HepG2 (cell line): ENCODE measurements around the gene FXR2. TPM values are rescaled to one million over a fixed set of nuclear protein-coding genes. Genes with fewer than 3 reads are reported as not detected.
A peak's percentile ranks its signal among the peaks of the same experiment; 100 is the strongest.

Source experiments
- ATAD3A ChIP-seq: sonication (generic); formaldehyde crosslinking; IDR thresholded peaks from 2 replicates; pipeline ENCODE4 v1.4.0; 2020; ENCODE audit warnings: missing genetic modification reagents
- DNMT1 ChIP-seq: sonication (generic); formaldehyde crosslinking; IDR thresholded peaks from 2 replicates; pipeline ENCODE4 v1.5.1; 2020; ENCODE audit warnings: mild to moderate bottlenecking, missing genetic modification reagents
- HIVEP1 ChIP-seq: sonication (generic); formaldehyde crosslinking; IDR thresholded peaks from 2 replicates; pipeline ENCODE4 v1.4.0; 2020; ENCODE audit warnings: mild to moderate bottlenecking, missing genetic modification reagents
- HNRNPH1 ChIP-seq: fragments of 200-400 bp; formaldehyde crosslinking; optimal IDR thresholded peaks from 2 replicates; pipeline ENCODE3; 2017; ENCODE audit warnings: mild to moderate bottlenecking, low read depth, low read length
- KAT7 ChIP-seq: IDR thresholded peaks from 2 replicates; pipeline ENCODE4 v1.6.1; 2018; ENCODE audit warnings: borderline replicate concordance, missing compliant biosample characterization
- MLLT10 ChIP-seq: sonication (generic); formaldehyde crosslinking; IDR thresholded peaks from 2 replicates; pipeline ENCODE4 v1.4.0; 2020; ENCODE audit warnings: missing genetic modification reagents
- NFKB2 ChIP-seq: sonication (generic); formaldehyde crosslinking; IDR thresholded peaks from 2 replicates; pipeline ENCODE4 v1.4.0; 2020; ENCODE audit warnings: missing genetic modification reagents, borderline replicate concordance
- RORA ChIP-seq: sonication (generic); formaldehyde crosslinking; IDR thresholded peaks from 2 replicates; pipeline ENCODE4 v1.5.0; 2020; ENCODE audit warnings: mild to moderate bottlenecking, missing genetic modification reagents, moderate library complexity
- SIX4 ChIP-seq: sonication (generic); formaldehyde crosslinking; IDR thresholded peaks from 2 replicates; pipeline ENCODE4 v1.4.0; 2020; ENCODE audit warnings: missing genetic modification reagents
- SRSF9 ChIP-seq: fragments of 200-400 bp; formaldehyde crosslinking; IDR thresholded peaks from 2 replicates; pipeline ENCODE4 v1.6.1; 2018; ENCODE audit warnings: borderline replicate concordance, mild to moderate bottlenecking, low read depth, low read length; ENCODE audit not compliant: insufficient read depth, poor library complexity, severe bottlenecking
- ZFY ChIP-seq: sonication (generic); formaldehyde crosslinking; IDR thresholded peaks from 2 replicates; pipeline ENCODE4 v1.4.0; 2020; ENCODE audit warnings: missing genetic modification reagents
- ZNF224 ChIP-seq: sonication (generic); formaldehyde crosslinking; IDR thresholded peaks from 2 replicates; pipeline ENCODE4 v1.5.0; 2020; ENCODE audit warnings: mild to moderate bottlenecking, missing genetic modification reagents
- ZNF34 ChIP-seq: sonication (generic); formaldehyde crosslinking; IDR thresholded peaks from 2 replicates; pipeline ENCODE4 v1.4.0; 2020; ENCODE audit warnings: mild to moderate bottlenecking, missing genetic modification reagents, borderline replicate concordance
- ZNF430 ChIP-seq: sonication (generic); formaldehyde crosslinking; IDR thresholded peaks from 2 replicates; pipeline ENCODE4 v1.9.0; 2021; ENCODE audit warnings: mild to moderate bottlenecking, missing genetic modification reagents
- ZNF44 ChIP-seq: sonication (generic); formaldehyde crosslinking; IDR thresholded peaks from 2 replicates; pipeline ENCODE4 v1.5.1; 2020; ENCODE audit warnings: mild to moderate bottlenecking, missing genetic modification reagents
- ZNF556 ChIP-seq: sonication (generic); formaldehyde crosslinking; IDR thresholded peaks from 2 replicates; pipeline ENCODE4 v1.4.0; 2020; ENCODE audit warnings: mild to moderate bottlenecking, missing genetic modification reagents, borderline replicate concordance
- ZNF607 ChIP-seq: sonication (generic); formaldehyde crosslinking; IDR thresholded peaks from 2 replicates; pipeline ENCODE4 v1.5.1; 2020; ENCODE audit warnings: missing genetic modification reagents, mild to moderate bottlenecking, borderline replicate concordance
- ZNF749 ChIP-seq: sonication (generic); formaldehyde crosslinking; IDR thresholded peaks from 2 replicates; pipeline ENCODE4 v1.8.0; 2022; ENCODE audit warnings: mild to moderate bottlenecking, missing genetic modification reagents, moderate library complexity, borderline replicate concordance
- ZNF879 ChIP-seq: sonication (generic); formaldehyde crosslinking; IDR thresholded peaks from 2 replicates; pipeline ENCODE4 v1.8.1; 2023; ENCODE audit warnings: missing genetic modification reagents
- polyA plus RNA-seq, 8 experiments: library from polyadenylated mRNA; depleted of rRNA in 3 of 8; stranded (reverse) in 7 of 8; unstranded in 1 of 8; fragments of >200 nt; fragmentation: Illumina TruSeq in 4 of 8; extraction: Trizol in 4 of 8; gene quantifications; 2 replicates each; pipeline versions ENCODE4 v1.2.1 to v1.2.3, GENCODE V29; 2011 to 2016; ENCODE audit warnings: low read depth in 4 of 8, missing spikeins in 1 of 8, mixed read lengths in 1 of 8; ENCODE audit not compliant: insufficient read depth in 1 of 8
- total RNA-seq, 5 experiments: library from RNA; depleted of rRNA; stranded (reverse); fragments of >200 nt; fragmentation: Illumina TruSeq; extraction: Trizol; gene quantifications; 2 replicates each; pipeline ENCODE4 v1.2.3, GENCODE V29; 2016; ENCODE audit warnings: low read depth in 1 of 5
- TF ChIP-seq, protein P1 (sequence below): sonication (generic); formaldehyde crosslinking; IDR thresholded peaks from 2 replicates; pipeline ENCODE4 v1.8.0; 2023; ENCODE audit warnings: mild to moderate bottlenecking, missing genetic modification reagents
- TF ChIP-seq, protein P2 (sequence below): sonication (generic); formaldehyde crosslinking; IDR thresholded peaks from 2 replicates; pipeline ENCODE4 v1.4.0; 2020; ENCODE audit warnings: mild to moderate bottlenecking, missing genetic modification reagents
- TF ChIP-seq, protein P3 (sequence below): sonication (generic); formaldehyde crosslinking; IDR thresholded peaks from 2 replicates; pipeline ENCODE4 v1.4.0; 2020; ENCODE audit warnings: low read depth, missing genetic modification reagents
- TF ChIP-seq, protein P4 (sequence below): IDR thresholded peaks from 2 replicates; pipeline ENCODE4 v1.6.1; 2012; ENCODE audit warnings: inconsistent platforms
- TF ChIP-seq, protein P5 (sequence below): sonication (generic); formaldehyde crosslinking; IDR thresholded peaks from 2 replicates; pipeline ENCODE4 v1.8.1; 2023; ENCODE audit warnings: mild to moderate bottlenecking, missing genetic modification reagents
- TF ChIP-seq, protein P6 (sequence below): sonication (generic); formaldehyde crosslinking; IDR thresholded peaks from 2 replicates; pipeline ENCODE4 v1.5.0; 2020; ENCODE audit warnings: mild to moderate bottlenecking, low read depth, missing genetic modification reagents, borderline replicate concordance

The FXR2 gene
- total and polyA plus RNA-seq, 2 of the 13 experiments (the other 11 are each of a cell fraction or from before 2014, with no cell fraction given): 20.9 to 24.4 TPM

DNA sequence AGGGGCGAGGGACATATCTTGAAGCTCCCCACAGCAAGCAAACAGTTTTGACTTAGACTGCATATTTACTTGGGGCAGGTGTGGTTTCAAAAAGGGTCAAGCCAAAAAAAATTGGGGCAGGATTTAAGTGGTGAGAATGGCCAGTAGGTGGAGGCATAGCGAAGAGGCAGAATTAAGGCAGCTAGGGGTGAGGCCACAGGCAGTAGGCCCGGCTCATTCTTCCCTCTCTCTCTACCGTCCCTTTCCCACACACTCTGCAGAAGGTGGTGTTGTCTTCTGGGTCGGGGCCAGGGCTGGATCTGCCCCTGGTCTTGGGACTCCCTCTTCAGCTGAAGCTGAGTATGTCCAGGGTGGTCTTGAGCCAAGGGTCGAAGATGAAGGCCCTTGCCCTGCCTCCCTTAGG, 17.8 kb upstream of the FXR2 start (continued):
- TF ChIP-seq ZNF34 (CRISPR knock-in tag) (no peak), RORA (CRISPR knock-in tag) (no peak), ZNF749 (no peak), ZNF44 (no peak), NFKB2 (CRISPR knock-in tag) (peak; percentile 0; the same call in 1 of the 2 replicates), ZFY (peak; percentile 33; the same call in 1 of the 2 replicates), SIX4 (CRISPR knock-in tag) (no peak), ZNF879 (CRISPR knock-in tag) (no peak), ATAD3A (CRISPR knock-in tag) (no peak), ZNF224 (CRISPR knock-in tag) (no peak), HNRNPH1 (no peak), MLLT10 (CRISPR knock-in tag) (no peak), ZNF556 (no peak), ZNF607 (CRISPR knock-in tag) (peak; percentile 45; the same call in 1 of the 2 replicates), HIVEP1 (no peak), ZNF430 (CRISPR knock-in tag) (no peak), KAT7 (CRISPR knock-in tag) (no peak), SRSF9 (no peak), DNMT1 (no peak)
- TF ChIP-seq, protein P1, sequence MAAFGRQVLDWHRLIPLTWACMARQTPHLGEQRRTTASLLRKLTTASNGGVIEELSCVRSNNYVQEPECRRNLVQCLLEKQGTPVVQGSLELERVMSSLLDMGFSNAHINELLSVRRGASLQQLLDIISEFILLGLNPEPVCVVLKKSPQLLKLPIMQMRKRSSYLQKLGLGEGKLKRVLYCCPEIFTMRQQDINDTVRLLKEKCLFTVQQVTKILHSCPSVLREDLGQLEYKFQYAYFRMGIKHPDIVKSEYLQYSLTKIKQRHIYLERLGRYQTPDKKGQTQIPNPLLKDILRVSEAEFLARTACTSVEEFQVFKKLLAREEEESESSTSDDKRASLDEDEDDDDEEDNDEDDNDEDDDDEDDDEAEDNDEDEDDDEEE (CRISPR knock-in tag): no peak
- TF ChIP-seq, protein P2, sequence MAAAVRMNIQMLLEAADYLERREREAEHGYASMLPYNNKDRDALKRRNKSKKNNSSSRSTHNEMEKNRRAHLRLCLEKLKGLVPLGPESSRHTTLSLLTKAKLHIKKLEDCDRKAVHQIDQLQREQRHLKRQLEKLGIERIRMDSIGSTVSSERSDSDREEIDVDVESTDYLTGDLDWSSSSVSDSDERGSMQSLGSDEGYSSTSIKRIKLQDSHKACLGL (CRISPR knock-in tag): no peak
- TF ChIP-seq, protein P3, sequence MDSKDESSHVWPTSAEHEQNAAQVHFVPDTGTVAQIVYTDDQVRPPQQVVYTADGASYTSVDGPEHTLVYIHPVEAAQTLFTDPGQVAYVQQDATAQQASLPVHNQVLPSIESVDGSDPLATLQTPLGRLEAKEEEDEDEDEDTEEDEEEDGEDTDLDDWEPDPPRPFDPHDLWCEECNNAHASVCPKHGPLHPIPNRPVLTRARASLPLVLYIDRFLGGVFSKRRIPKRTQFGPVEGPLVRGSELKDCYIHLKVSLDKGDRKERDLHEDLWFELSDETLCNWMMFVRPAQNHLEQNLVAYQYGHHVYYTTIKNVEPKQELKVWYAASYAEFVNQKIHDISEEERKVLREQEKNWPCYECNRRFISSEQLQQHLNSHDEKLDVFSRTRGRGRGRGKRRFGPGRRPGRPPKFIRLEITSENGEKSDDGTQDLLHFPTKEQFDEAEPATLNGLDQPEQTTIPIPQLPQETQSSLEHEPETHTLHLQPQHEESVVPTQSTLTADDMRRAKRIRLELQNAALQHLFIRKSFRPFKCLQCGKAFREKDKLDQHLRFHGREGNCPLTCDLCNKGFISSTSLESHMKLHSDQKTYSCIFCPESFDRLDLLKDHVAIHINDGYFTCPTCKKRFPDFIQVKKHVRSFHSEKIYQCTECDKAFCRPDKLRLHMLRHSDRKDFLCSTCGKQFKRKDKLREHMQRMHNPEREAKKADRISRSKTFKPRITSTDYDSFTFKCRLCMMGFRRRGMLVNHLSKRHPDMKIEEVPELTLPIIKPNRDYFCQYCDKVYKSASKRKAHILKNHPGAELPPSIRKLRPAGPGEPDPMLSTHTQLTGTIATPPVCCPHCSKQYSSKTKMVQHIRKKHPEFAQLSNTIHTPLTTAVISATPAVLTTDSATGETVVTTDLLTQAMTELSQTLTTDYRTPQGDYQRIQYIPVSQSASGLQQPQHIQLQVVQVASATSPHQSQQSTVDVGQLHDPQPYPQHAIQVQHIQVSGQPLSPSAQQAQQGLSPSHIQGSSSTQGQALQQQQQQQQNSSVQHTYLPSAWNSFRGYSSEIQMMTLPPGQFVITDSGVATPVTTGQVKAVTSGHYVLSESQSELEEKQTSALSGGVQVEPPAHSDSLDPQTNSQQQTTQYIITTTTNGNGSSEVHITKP (CRISPR knock-in tag): no peak
- TF ChIP-seq, protein P4, sequence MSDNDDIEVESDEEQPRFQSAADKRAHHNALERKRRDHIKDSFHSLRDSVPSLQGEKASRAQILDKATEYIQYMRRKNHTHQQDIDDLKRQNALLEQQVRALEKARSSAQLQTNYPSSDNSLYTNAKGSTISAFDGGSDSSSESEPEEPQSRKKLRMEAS: 0 out of 2 replicates have a peak, but pooled peaks have one; percentile 5
- TF ChIP-seq, protein P5, sequence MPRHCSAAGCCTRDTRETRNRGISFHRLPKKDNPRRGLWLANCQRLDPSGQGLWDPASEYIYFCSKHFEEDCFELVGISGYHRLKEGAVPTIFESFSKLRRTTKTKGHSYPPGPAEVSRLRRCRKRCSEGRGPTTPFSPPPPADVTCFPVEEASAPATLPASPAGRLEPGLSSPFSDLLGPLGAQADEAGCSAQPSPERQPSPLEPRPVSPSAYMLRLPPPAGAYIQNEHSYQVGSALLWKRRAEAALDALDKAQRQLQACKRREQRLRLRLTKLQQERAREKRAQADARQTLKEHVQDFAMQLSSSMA: no peak
- TF ChIP-seq, protein P6, sequence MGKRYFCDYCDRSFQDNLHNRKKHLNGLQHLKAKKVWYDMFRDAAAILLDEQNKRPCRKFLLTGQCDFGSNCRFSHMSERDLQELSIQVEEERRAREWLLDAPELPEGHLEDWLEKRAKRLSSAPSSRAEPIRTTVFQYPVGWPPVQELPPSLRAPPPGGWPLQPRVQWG: no peak
